GM19023 (cell line): Measurements from ENCODE around the gene TOM1L2.

Experiments used
- ATAC-seq: cut with Tn5 transposase; IDR thresholded peaks from one replicate; pipeline ENCODE4 v1.9.1; 2021; ENCODE audit warnings: mild to moderate bottlenecking, moderate library complexity; ENCODE audit not compliant: unreplicated experiment

The TOM1L2 gene

GRCh38 chr17:17900615-17901520 lies 71.3 kb downstream of the TOM1L2 start:
- no peak for ATAC-seq

- no peak for ATAC-seq
These were observed 72.7 kb downstream of the TOM1L2 start for GRCh38 chr17:17899486-17899885.

GRCh38 chr17:17898673-17899072 lies 73.5 kb downstream of the TOM1L2 start:
- ATAC-seq, result no peak

GRCh38 chr17:17897442-17897841 lies 74.8 kb downstream of the TOM1L2 start:
- ATAC-seq, result no peak

- ATAC-seq, result no peak
These were observed 75.5 kb downstream of the TOM1L2 start for GRCh38 chr17:17896746-17897145.

GRCh38 chr17:17893801-17894644 lies 78.2 kb downstream of the TOM1L2 start:
- ATAC-seq, result no peak

- no peak for ATAC-seq
These were observed 79.5 kb downstream of the TOM1L2 start for GRCh38 chr17:17892731-17893130.

- ATAC-seq, result no peak
These were observed 80.2 kb downstream of the TOM1L2 start for GRCh38 chr17:17892009-17892408.

- no peak for ATAC-seq
These were observed 81.1 kb downstream of the TOM1L2 start for GRCh38 chr17:17890773-17891759.

- ATAC-seq, result no peak
These were observed 82.3 kb downstream of the TOM1L2 start for GRCh38 chr17:17889922-17890321.

GRCh38 chr17:17888821-17889220 lies 83.4 kb downstream of the TOM1L2 start:
- ATAC-seq, result no peak

GRCh38 chr17:17888371-17888770 lies 83.8 kb downstream of the TOM1L2 start:
- no peak for ATAC-seq

GRCh38 chr17:17887752-17888304 lies 84.4 kb downstream of the TOM1L2 start:
- ATAC-seq, result no peak

- ATAC-seq, result no peak
These were observed 85.5 kb downstream of the TOM1L2 start for GRCh38 chr17:17886726-17887125.

- ATAC-seq, result no peak
These were observed 86.0 kb downstream of the TOM1L2 start for GRCh38 chr17:17886226-17886625.

- ATAC-seq, result no peak
These were observed 87.5 kb downstream of the TOM1L2 start for GRCh38 chr17:17884391-17885357.

- ATAC-seq, result no peak
These were observed 88.4 kb downstream of the TOM1L2 start for GRCh38 chr17:17883801-17884200.

- no peak for ATAC-seq
These were observed 90.1 kb downstream of the TOM1L2 start for GRCh38 chr17:17882082-17882581.
